Astrocyte (in vitro differentiated cells and primary cell): ENCODE measurements around the gene AOAH. TPM values are rescaled to one million over a fixed set of nuclear protein-coding genes. Genes with fewer than 3 reads are reported as not detected.
A peak's percentile ranks its signal among the peaks of the same experiment; 100 is the strongest.

Experiments used
- DNase-seq: peaks from one replicate; pipeline ENCODE4 v3.0.0-alpha.2; 2010; ENCODE audit warnings: low read depth
- FAIRE-seq: peaks from 2 replicates; lab custom pipeline; 2011; peaks lifted over from hg19 to GRCh38; lab: Jason Lieb, UNC
- H2AFZ ChIP-seq: 2 replicates; pipeline ENCODE4 v1.6.0; 2012; ENCODE audit warnings: low read depth, low read length, inconsistent platforms
- H3K27ac ChIP-seq: 2 replicates; pipeline ENCODE4 v1.5.1; 2011; ENCODE audit warnings: low read depth, low read length, inconsistent platforms
- H3K27me3 ChIP-seq: 2 replicates; pipeline ENCODE4 v1.6.0; 2011; ENCODE audit warnings: low read length, inconsistent platforms; ENCODE audit not compliant: insufficient read depth
- H3K36me3 ChIP-seq: 2 replicates; pipeline ENCODE4 v1.5.1; 2011; ENCODE audit warnings: low read length, inconsistent platforms; ENCODE audit not compliant: insufficient read depth
- H3K4me1 ChIP-seq: 2 replicates; pipeline ENCODE4 v1.5.1; 2011; ENCODE audit warnings: low read length, inconsistent platforms; ENCODE audit not compliant: insufficient read depth
- H3K4me2 ChIP-seq: 2 replicates; pipeline ENCODE4 v1.6.0; 2012; ENCODE audit warnings: low read length, inconsistent platforms
- H3K4me3 ChIP-seq: 2 replicates; pipeline ENCODE4 v1.5.1; 2011; ENCODE audit warnings: low read depth, mild to moderate bottlenecking, low read length, inconsistent platforms; ENCODE audit not compliant: insufficient read depth
- H3K79me2 ChIP-seq: 2 replicates; pipeline ENCODE4 v1.6.0; 2012; ENCODE audit warnings: mild to moderate bottlenecking, low read length, inconsistent platforms; ENCODE audit not compliant: insufficient read depth
- H3K9ac ChIP-seq: 2 replicates; pipeline ENCODE4 v1.6.0; 2012; ENCODE audit warnings: mild to moderate bottlenecking, low read length, inconsistent platforms
- H3K9me3 ChIP-seq: 2 replicates; pipeline ENCODE4 v1.5.1; 2012; ENCODE audit warnings: low read depth, mild to moderate bottlenecking, low read length, inconsistent platforms; ENCODE audit not compliant: insufficient read depth
- H4K20me1 ChIP-seq: 2 replicates; pipeline ENCODE4 v1.6.0; 2012; ENCODE audit warnings: low read length, inconsistent platforms; ENCODE audit not compliant: insufficient read depth
- H3K27ac Mint-ChIP-seq: one replicate; pipeline ENCODE4 v1.8.0; 2021; ENCODE audit warnings: mild to moderate bottlenecking, mixed read lengths; ENCODE audit not compliant: unreplicated experiment
- H3K27me3 Mint-ChIP-seq: one replicate; pipeline ENCODE4 v1.8.0; 2021; ENCODE audit warnings: low read depth, mixed read lengths; ENCODE audit not compliant: unreplicated experiment
- H3K36me3 Mint-ChIP-seq: one replicate; pipeline ENCODE4 v1.8.0; 2021; ENCODE audit warnings: low read depth, mixed read lengths; ENCODE audit not compliant: unreplicated experiment
- H3K4me1 Mint-ChIP-seq: one replicate; pipeline ENCODE4 v1.8.0; 2021; ENCODE audit warnings: low read depth, mixed read lengths; ENCODE audit not compliant: unreplicated experiment
- H3K4me3 Mint-ChIP-seq: one replicate; pipeline ENCODE4 v1.8.0; 2021; ENCODE audit warnings: mild to moderate bottlenecking, moderate library complexity, mixed read lengths; ENCODE audit not compliant: unreplicated experiment
- H3K9me3 Mint-ChIP-seq: one replicate; pipeline ENCODE4 v1.8.0; 2021; ENCODE audit warnings: mild to moderate bottlenecking, mixed read lengths; ENCODE audit not compliant: unreplicated experiment
- EZH2 ChIP-seq: IDR thresholded peaks from 2 replicates; pipeline ENCODE4 v1.6.1; 2012; ENCODE audit warnings: mild to moderate bottlenecking, low read length, inconsistent platforms; ENCODE audit not compliant: insufficient read depth
- total RNA-seq: library from RNA; stranded (reverse); gene quantifications from 2 replicates; pipeline ENCODE4 v1.2.1, GENCODE V29; 2021
- TF ChIP-seq, protein P1 (sequence below): IDR thresholded peaks from 2 replicates; pipeline ENCODE4 v1.5.1; 2011; ENCODE audit warnings: low read depth, mild to moderate bottlenecking, inconsistent platforms, low read length, moderate library complexity; ENCODE audit not compliant: insufficient read depth

AOAH gene
- total RNA-seq, 1 donor from 2014 or later = not detected

DNA sequence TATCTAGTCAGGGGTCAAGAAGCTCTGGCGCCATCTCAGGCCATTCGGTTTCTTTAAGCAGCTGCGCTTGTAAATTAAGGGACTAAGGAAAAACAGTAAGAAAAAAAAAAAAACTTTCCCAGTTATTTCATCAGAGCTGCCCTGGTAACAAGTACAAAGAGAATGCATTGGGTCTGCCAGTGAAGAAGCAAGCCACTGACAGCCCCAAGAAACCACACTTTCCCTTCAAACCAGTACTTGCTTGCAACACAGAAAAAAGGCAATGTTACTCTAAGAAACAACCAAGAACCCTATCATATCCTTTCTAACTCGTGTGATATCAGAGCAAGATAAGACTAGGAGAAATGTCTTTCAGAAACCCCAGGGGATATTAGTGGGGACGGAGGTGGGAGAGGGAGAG, 40.6 kb upstream of the AOAH start:
- Mint-ChIP-seq H3K27ac (no peak overlapping the region), H3K4me1 (peaks cover 14% of the 10 kb centered on the region)
- no peak for FAIRE-seq

DNA sequence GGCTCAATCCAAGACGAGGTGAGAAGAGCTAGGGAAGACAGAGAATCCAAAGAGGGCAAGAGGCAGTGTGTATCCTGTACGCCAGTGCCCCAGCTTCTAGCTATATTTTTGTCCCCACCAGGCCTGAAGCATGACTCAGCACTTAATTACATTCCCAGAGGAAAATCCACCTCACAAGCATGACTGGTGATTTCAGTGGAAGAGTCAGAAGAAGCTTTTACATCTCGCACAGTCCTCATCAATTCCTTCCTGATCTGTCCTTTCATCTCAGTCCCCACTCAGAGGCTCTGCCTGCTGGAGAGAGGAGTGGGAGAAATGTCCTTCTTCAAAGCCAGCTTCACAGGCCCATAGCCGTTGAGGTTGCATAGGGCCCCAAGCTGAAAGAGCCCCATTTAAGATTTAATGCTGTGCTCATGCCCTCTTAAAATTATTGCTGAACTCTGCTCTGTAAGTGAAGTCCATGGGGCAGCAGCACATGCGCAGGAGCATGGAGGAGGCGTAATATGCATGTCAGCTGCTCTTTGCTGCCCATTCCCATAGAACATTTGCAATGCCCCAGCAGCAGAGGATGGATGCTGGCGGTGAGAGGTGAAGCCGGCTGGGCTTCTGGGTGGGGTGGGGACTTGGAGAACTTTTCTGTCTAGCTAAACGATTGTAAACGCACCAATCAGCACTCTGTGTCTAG, 39.0 kb upstream of the AOAH start:
- no peak overlapping the region for H3K9ac ChIP-seq
- H3K27me3 Mint-ChIP-seq = no peaks in the 10 kb centered on the region
- peaks cover 2% of the 10 kb centered on the region for H3K9me3 Mint-ChIP-seq
- peaks cover 4% of the 10 kb centered on the region for H3K4me1 ChIP-seq
- H3K4me3 ChIP-seq = no peak overlapping the region
- H3K27ac Mint-ChIP-seq = peak overlapping the region; percentile 88
- H3K27ac ChIP-seq = no peak overlapping the region
- H2AFZ ChIP-seq = peak overlapping the region; percentile 70
- peaks cover 2% of the 10 kb centered on the region for H3K36me3 Mint-ChIP-seq
- H3K36me3 ChIP-seq = no peaks in the 10 kb centered on the region
- H3K4me2 ChIP-seq = no peak overlapping the region
- no peaks in the 10 kb centered on the region for H3K27me3 ChIP-seq
- peaks cover 14% of the 10 kb centered on the region for H3K4me1 Mint-ChIP-seq
- no peak for TF ChIP-seq EZH2
- TF ChIP-seq, protein P1, sequence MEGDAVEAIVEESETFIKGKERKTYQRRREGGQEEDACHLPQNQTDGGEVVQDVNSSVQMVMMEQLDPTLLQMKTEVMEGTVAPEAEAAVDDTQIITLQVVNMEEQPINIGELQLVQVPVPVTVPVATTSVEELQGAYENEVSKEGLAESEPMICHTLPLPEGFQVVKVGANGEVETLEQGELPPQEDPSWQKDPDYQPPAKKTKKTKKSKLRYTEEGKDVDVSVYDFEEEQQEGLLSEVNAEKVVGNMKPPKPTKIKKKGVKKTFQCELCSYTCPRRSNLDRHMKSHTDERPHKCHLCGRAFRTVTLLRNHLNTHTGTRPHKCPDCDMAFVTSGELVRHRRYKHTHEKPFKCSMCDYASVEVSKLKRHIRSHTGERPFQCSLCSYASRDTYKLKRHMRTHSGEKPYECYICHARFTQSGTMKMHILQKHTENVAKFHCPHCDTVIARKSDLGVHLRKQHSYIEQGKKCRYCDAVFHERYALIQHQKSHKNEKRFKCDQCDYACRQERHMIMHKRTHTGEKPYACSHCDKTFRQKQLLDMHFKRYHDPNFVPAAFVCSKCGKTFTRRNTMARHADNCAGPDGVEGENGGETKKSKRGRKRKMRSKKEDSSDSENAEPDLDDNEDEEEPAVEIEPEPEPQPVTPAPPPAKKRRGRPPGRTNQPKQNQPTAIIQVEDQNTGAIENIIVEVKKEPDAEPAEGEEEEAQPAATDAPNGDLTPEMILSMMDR = no peak
- FAIRE-seq (no peak), DNase-seq (peak; percentile 48)
- H3K9me3 ChIP-seq = no peaks in the 10 kb centered on the region
- H4K20me1 ChIP-seq = no peaks in the 10 kb centered on the region
- no peaks in the 10 kb centered on the region for H3K79me2 ChIP-seq
- no peak overlapping the region for H3K4me3 Mint-ChIP-seq

More for the DNA sequence above, 40.6 kb upstream of the AOAH start:
- peaks cover 2% of the 10 kb centered on the region for H3K9me3 Mint-ChIP-seq
- no peak overlapping the region for H3K9ac ChIP-seq
- H3K36me3 Mint-ChIP-seq = peaks cover 2% of the 10 kb centered on the region
- H3K27ac ChIP-seq = no peak overlapping the region
- DNase-seq = no peak
- no peak overlapping the region for H3K4me3 ChIP-seq
- H3K4me3 Mint-ChIP-seq = no peak overlapping the region
- no peaks in the 10 kb centered on the region for H3K36me3 ChIP-seq
- no peaks in the 10 kb centered on the region for H4K20me1 ChIP-seq
- no peaks in the 10 kb centered on the region for H3K79me2 ChIP-seq
- no peaks in the 10 kb centered on the region for H3K9me3 ChIP-seq
- H3K4me1 ChIP-seq = peaks cover 4% of the 10 kb centered on the region
- no peaks in the 10 kb centered on the region for H3K27me3 ChIP-seq
- H2AFZ ChIP-seq = no peak overlapping the region
- H3K27me3 Mint-ChIP-seq = peaks cover 5% of the 10 kb centered on the region
- TF ChIP-seq, protein P1 = no peak
- no peak for TF ChIP-seq EZH2
- H3K4me2 ChIP-seq = no peak overlapping the region

DNA sequence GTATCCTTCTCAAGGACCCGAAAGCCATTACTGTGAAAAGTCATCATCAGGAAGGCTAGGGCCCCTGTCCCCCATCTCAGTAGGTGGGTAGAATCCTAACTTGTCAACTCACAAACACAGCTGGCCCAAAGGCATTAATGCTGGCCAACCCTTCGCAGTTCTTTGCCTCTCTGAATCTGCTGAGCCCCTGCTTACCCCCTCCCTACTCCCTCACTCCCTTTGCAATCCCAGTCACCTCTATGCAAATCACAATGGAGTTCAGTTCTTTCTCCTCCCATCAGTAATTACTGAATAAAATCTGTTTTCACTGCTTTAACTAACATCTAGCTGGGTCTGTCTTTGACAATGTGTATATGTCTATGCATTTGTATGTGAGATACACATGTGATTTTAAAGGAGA, 38.1 kb upstream of the AOAH start:
- H3K27ac ChIP-seq = no peak overlapping the region
- FAIRE-seq (no peak), DNase-seq (no peak)
- no peaks in the 10 kb centered on the region for H3K9me3 ChIP-seq
- peaks cover 14% of the 10 kb centered on the region for H3K4me1 Mint-ChIP-seq
- no peak overlapping the region for H3K4me3 ChIP-seq
- peaks cover 2% of the 10 kb centered on the region for H3K36me3 Mint-ChIP-seq
- H4K20me1 ChIP-seq = no peaks in the 10 kb centered on the region
- no peaks in the 10 kb centered on the region for H3K27me3 ChIP-seq
- peaks cover 4% of the 10 kb centered on the region for H3K4me1 ChIP-seq
- H3K27me3 Mint-ChIP-seq = no peaks in the 10 kb centered on the region
- H3K36me3 ChIP-seq = no peaks in the 10 kb centered on the region
- H3K9me3 Mint-ChIP-seq = peaks cover 2% of the 10 kb centered on the region
- H3K79me2 ChIP-seq = no peaks in the 10 kb centered on the region
- H3K4me2 ChIP-seq = no peak overlapping the region
- H3K9ac ChIP-seq = no peak overlapping the region
- TF ChIP-seq EZH2 = no peak
- TF ChIP-seq, protein P1 = no peak
- no peak overlapping the region for H2AFZ ChIP-seq
- H3K27ac Mint-ChIP-seq = peak overlapping the region; percentile 56
- H3K4me3 Mint-ChIP-seq = no peak overlapping the region
